ENCODE results near the gene ZNF813.

DNA sequence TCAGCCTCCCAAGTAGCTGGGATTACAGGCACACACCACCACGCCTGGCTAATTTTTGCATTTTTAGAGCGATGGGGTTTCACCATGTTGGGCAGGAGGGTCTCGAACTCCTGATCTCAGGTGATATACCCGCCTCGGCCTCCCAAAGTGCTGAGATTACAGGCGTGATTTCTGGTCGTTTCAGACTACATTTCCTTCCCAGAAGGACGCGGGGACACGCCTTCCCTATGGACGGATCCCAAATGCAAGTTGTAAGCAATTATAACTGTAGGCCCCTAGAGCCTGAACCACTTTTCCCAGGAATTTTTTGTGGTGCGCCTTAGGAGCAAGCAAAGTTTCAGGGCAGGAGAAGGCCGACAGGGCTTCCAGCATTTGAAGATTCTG, 52.6 kb downstream of the ZNF813 start:
- TF ChIP-seq, protein P1, sequence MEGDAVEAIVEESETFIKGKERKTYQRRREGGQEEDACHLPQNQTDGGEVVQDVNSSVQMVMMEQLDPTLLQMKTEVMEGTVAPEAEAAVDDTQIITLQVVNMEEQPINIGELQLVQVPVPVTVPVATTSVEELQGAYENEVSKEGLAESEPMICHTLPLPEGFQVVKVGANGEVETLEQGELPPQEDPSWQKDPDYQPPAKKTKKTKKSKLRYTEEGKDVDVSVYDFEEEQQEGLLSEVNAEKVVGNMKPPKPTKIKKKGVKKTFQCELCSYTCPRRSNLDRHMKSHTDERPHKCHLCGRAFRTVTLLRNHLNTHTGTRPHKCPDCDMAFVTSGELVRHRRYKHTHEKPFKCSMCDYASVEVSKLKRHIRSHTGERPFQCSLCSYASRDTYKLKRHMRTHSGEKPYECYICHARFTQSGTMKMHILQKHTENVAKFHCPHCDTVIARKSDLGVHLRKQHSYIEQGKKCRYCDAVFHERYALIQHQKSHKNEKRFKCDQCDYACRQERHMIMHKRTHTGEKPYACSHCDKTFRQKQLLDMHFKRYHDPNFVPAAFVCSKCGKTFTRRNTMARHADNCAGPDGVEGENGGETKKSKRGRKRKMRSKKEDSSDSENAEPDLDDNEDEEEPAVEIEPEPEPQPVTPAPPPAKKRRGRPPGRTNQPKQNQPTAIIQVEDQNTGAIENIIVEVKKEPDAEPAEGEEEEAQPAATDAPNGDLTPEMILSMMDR (IDR thresholded peaks at IDR 0.05) = no peak
- TF ChIP-seq POLR2A (IDR thresholded peaks at IDR 0.05) = no peak

All from testis (tissue), 2 donors.